ENCODE measurements around the gene TBCA. TPM values are rescaled to one million over a fixed set of nuclear protein-coding genes. Genes with fewer than 3 reads are reported as not detected.

Gene TBCA
- total RNA-seq, 4 donors from 2014 or later: 127 to 222 (median 165) TPM

DNA sequence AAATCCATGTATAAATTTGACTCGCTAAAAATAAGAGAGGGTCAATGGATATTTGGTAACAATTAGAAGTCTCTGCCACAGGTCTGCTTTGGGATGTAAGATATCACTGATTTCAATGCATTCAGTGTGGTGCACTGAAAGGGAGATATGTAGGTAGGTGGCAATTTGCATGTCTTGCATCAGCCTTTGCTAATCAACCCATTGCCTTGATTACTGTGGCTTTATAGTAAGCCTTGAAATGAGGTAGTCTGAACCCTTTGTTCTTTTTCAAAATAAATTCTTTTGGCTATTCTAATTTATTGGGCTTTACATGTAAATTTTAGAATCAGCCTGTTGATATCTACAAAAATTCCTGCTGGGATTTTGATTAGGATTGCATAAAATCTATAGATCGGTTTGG is 15.8 kb upstream of the TBCA start:
- intact Hi-C loops (cut with DNase I): no loop called here
- no peak overlapping the region for H3K27ac ChIP-seq
- no peaks in the 10 kb centered on the region for H3K27me3 ChIP-seq
- 98% methylated on average over 2 of the region's 2 CpGs for WGBS, 2 donors
- H3K9me3 ChIP-seq: no peaks in the 10 kb centered on the region
- H3K4me3 ChIP-seq (replicated peaks in 1 of 3): no peak overlapping the region
- no peak for DNase-seq
- no peaks in the 10 kb centered on the region for H3K4me1 ChIP-seq
- H3K36me3 ChIP-seq: no peaks in the 10 kb centered on the region
- no peak for TF ChIP-seq POLR2A (IDR thresholded peaks at IDR 0.05)
- TF ChIP-seq, protein P1, sequence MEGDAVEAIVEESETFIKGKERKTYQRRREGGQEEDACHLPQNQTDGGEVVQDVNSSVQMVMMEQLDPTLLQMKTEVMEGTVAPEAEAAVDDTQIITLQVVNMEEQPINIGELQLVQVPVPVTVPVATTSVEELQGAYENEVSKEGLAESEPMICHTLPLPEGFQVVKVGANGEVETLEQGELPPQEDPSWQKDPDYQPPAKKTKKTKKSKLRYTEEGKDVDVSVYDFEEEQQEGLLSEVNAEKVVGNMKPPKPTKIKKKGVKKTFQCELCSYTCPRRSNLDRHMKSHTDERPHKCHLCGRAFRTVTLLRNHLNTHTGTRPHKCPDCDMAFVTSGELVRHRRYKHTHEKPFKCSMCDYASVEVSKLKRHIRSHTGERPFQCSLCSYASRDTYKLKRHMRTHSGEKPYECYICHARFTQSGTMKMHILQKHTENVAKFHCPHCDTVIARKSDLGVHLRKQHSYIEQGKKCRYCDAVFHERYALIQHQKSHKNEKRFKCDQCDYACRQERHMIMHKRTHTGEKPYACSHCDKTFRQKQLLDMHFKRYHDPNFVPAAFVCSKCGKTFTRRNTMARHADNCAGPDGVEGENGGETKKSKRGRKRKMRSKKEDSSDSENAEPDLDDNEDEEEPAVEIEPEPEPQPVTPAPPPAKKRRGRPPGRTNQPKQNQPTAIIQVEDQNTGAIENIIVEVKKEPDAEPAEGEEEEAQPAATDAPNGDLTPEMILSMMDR (IDR thresholded peaks at IDR 0.05): no peak

DNA sequence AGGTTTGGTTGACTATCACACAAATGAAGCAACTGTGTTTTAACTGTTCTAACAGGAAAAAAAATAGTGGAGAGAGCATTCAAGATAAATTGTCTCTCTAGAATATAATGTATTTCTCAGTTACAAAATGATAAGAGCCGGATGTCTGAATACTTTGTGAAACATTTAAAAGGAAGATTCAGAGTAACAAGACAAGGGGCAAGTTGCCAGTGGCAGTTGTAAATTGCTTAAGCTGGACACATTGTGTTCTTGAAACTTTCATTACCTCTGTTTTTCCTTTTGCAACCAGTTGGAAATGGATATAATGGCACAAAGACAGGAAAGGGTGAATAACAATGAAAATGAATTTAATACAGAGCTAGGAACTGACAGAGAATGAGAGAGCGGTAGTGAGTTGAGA is 15.2 kb upstream of the TBCA start:
- intact Hi-C loops (cut with DNase I): no loop called here
- Histone ChIP-seq H3K27ac (no peak overlapping the region), H3K36me3 (no peaks in the 10 kb centered on the region), H3K4me1 (no peaks in the 10 kb centered on the region), H3K27me3 (no peaks in the 10 kb centered on the region), H3K4me3 (replicated peaks in 1 of 3) (no peak overlapping the region), H3K9me3 (no peaks in the 10 kb centered on the region)
- no peak for DNase-seq
- TF ChIP-seq POLR2A (IDR thresholded peaks at IDR 0.05): no peak
- TF ChIP-seq, protein P1 (IDR thresholded peaks at IDR 0.05): no peak
- WGBS, 2 donors: 88 to 94% methylated on average over 2 of the region's 2 CpGs

DNA sequence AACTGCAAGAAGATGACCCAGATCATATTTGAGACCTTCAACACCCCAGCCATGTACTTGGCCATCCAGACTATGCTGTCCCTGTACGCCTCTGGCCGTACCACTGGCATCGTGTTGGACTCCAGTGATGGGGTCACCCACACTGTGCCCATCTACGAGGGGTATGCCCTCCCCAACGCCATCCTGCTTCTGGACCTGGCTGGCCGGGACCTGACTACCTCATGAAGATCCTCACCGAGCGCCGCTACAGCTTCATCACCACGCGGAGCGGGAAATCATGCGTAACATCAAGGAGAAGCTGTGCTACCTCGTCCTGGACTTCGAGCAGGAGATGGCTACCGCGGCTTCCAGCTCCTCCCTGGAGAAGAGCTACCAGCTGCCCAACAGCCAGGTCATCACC is 9.1 kb upstream of the TBCA start:
- intact Hi-C loops (cut with DNase I): no loop called here
- Histone ChIP-seq H3K9me3 (no peaks in the 10 kb centered on the region), H3K27me3 (no peaks in the 10 kb centered on the region), H3K36me3 (no peaks in the 10 kb centered on the region), H3K4me1 (no peaks in the 10 kb centered on the region), H3K27ac (no peak overlapping the region), H3K4me3 (replicated peaks in 1 of 3) (no peak overlapping the region)
- 95 to 99% methylated on average over 13 to 15 of the region's 17 CpGs for WGBS, 2 donors
- no peak for DNase-seq
- TF ChIP-seq, protein P1 (IDR thresholded peaks at IDR 0.05): no peak
- TF ChIP-seq POLR2A (IDR thresholded peaks at IDR 0.05): no peak

DNA sequence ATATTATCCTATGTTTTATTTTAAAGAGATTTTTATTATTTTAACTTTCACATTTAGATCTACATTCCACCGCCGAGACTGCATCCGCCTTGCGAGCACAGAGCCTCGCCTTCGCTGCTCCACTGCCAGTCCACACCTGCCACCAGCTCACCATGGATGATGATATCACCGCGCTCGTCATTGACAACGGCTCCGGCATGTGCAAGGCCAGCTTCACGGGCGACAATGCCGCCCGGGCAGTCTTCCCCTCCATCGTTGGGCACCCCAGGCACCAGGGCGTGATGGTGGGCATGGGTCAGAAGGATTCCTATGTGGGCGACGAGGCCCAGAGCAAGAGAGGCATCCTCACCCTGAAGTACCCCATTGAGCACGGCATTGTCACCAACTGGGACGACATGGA is 8.6 kb upstream of the TBCA start:
- 93 to 95% methylated on average over 21 of the region's 21 CpGs for WGBS, 2 donors
- H3K9me3 ChIP-seq: no peaks in the 10 kb centered on the region
- no peak overlapping the region for H3K4me3 ChIP-seq (replicated peaks in 1 of 3)
- no peak overlapping the region for H3K27ac ChIP-seq
- H3K27me3 ChIP-seq: no peaks in the 10 kb centered on the region
- no peak for DNase-seq
- intact Hi-C loops (cut with DNase I): no loop called here
- TF ChIP-seq, protein P1 (IDR thresholded peaks at IDR 0.05): no peak
- no peak for TF ChIP-seq POLR2A (IDR thresholded peaks at IDR 0.05)
- no peaks in the 10 kb centered on the region for H3K4me1 ChIP-seq
- H3K36me3 ChIP-seq: no peaks in the 10 kb centered on the region

DNA sequence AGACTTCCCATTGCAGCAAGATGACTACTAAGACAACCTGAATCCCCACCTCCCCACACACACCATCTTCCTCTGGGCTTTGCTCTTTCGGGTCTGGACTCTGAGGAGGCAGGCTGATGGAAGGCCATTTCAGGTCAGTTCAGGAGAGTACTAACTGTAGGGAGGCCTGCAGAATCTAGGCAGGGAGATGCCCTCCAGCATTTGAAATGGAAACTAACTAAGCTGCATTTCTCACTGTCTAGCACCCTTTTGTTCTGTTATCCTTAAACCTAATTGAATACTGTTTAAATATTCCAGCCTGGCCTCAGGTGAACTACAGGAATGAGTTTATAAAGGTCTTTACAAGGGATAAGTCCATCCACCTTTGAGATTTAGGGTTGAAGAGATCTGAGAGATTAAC is 4.9 kb upstream of the TBCA start:
- Histone ChIP-seq H3K27me3 (no peaks in the 10 kb centered on the region), H3K9me3 (no peaks in the 10 kb centered on the region), H3K36me3 (no peaks in the 10 kb centered on the region), H3K4me1 (no peaks in the 10 kb centered on the region), H3K4me3 (replicated peaks in 1 of 3) (no peak overlapping the region), H3K27ac (no peak overlapping the region)
- WGBS, 2 donors: 91 to 100% methylated on average over 1 of the region's 1 CpG
- no peak for TF ChIP-seq POLR2A (IDR thresholded peaks at IDR 0.05)
- TF ChIP-seq, protein P1 (IDR thresholded peaks at IDR 0.05): no peak
- intact Hi-C loops (cut with DNase I): no loop called here
- no peak for DNase-seq
